ENCODE measurements around the gene TTN.
"Not testable (repeated sequence)": the region's sequence is repeated elsewhere in the genome, so short reads cannot be mapped to it uniquely, and the experiment has no call there.

TTN gene

GRCh38 chr2:178732913-178733312 lies 74.3 kb downstream of the TTN start:
- no peak for DNase-seq

GRCh38 chr2:178731300-178731699 lies 75.9 kb downstream of the TTN start:
- no peak for DNase-seq

- no peak for DNase-seq
Observed at GRCh38 chr2:178730049-178730448, 77.2 kb downstream of the TTN start.

GRCh38 chr2:178723786-178724346 lies 83.4 kb downstream of the TTN start:
- DNase-seq: no peak

- no peak for DNase-seq
Observed at GRCh38 chr2:178722296-178722695, 84.9 kb downstream of the TTN start.

- DNase-seq: no peak
Observed at GRCh38 chr2:178718988-178719387, 88.2 kb downstream of the TTN start.

GRCh38 chr2:178718283-178718682 lies 88.9 kb downstream of the TTN start:
- no peak for DNase-seq

GRCh38 chr2:178716394-178716793 lies 90.8 kb downstream of the TTN start:
- DNase-seq: no peak

- DNase-seq: no peak
Observed at GRCh38 chr2:178715366-178715765, 91.9 kb downstream of the TTN start.

GRCh38 chr2:178707476-178707875 lies 99.7 kb downstream of the TTN start:
- no peak for DNase-seq

GRCh38 chr2:178704876-178705275 lies 102.3 kb downstream of the TTN start:
- no peak for DNase-seq

- no peak for DNase-seq
Observed at GRCh38 chr2:178702361-178702760, 104.9 kb downstream of the TTN start.

- peak; percentile 21 for DNase-seq
Observed at GRCh38 chr2:178700922-178701342, 106.3 kb downstream of the TTN start.

GRCh38 chr2:178700136-178700535 lies 107.1 kb downstream of the TTN start:
- no peak for DNase-seq

GRCh38 chr2:178692845-178693244 lies 114.4 kb downstream of the TTN start:
- no peak for DNase-seq

GRCh38 chr2:178689808-178690207 lies 117.4 kb downstream of the TTN start:
- no peak for DNase-seq

- DNase-seq: no peak
Observed at GRCh38 chr2:178683877-178684276, 123.3 kb downstream of the TTN start.

GRCh38 chr2:178681081-178681480 lies 126.1 kb downstream of the TTN start:
- DNase-seq: no peak

GRCh38 chr2:178679891-178680290 lies 127.3 kb downstream of the TTN start:
- DNase-seq: no peak

- DNase-seq: no peak
Observed at GRCh38 chr2:178677599-178677998, 129.6 kb downstream of the TTN start.

GRCh38 chr2:178676046-178676445 lies 131.2 kb downstream of the TTN start:
- DNase-seq: no peak

GRCh38 chr2:178674122-178674521 lies 133.1 kb downstream of the TTN start:
- peak; percentile 7 for DNase-seq

GRCh38 chr2:178666458-178666857 lies 140.8 kb downstream of the TTN start:
- DNase-seq: no peak

GRCh38 chr2:178658480-178658879 lies 148.7 kb downstream of the TTN start:
- DNase-seq: not testable (repeated sequence)

GRCh38 chr2:178650554-178650953 lies 156.7 kb downstream of the TTN start:
- DNase-seq: no peak

GRCh38 chr2:178644919-178645318 lies 162.3 kb downstream of the TTN start:
- DNase-seq: no peak

Data from NCI-H69 (cell line).